ENCODE measurements around the gene HNRNPD. TPM values are rescaled to one million over a fixed set of nuclear protein-coding genes. Genes with fewer than 3 reads are reported as not detected.
"Not testable (repeated sequence)": the region's sequence is repeated elsewhere in the genome, so short reads cannot be mapped to it uniquely, and the experiment has no call there.

HNRNPD gene
- total and polyA plus RNA-seq, 10 of the 15 experiments (the other 5 are each of a cell fraction or from before 2014, with no cell fraction given): 76.6 to 882 (median 265) TPM

DNA sequence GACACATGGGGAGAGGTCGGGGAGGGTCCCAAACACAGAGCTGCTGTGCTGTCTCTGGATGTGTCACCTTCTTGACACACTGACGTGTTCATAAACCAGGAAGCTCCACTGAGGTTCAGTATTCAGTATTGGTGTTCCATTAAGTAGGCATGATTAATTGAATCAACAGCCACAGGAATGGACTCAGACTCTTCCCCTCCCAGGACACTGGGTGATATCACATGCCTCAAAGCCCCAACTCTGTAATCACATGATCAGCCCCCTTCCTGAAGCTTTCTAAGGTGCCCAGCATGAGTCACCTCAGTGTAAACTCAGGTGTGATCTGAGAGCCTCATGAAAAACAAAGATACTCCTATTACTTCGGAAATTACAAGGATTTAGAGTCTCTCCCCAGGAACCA lies 21.1 kb upstream of the HNRNPD start (continued):
- TF ChIP-seq, protein P1, sequence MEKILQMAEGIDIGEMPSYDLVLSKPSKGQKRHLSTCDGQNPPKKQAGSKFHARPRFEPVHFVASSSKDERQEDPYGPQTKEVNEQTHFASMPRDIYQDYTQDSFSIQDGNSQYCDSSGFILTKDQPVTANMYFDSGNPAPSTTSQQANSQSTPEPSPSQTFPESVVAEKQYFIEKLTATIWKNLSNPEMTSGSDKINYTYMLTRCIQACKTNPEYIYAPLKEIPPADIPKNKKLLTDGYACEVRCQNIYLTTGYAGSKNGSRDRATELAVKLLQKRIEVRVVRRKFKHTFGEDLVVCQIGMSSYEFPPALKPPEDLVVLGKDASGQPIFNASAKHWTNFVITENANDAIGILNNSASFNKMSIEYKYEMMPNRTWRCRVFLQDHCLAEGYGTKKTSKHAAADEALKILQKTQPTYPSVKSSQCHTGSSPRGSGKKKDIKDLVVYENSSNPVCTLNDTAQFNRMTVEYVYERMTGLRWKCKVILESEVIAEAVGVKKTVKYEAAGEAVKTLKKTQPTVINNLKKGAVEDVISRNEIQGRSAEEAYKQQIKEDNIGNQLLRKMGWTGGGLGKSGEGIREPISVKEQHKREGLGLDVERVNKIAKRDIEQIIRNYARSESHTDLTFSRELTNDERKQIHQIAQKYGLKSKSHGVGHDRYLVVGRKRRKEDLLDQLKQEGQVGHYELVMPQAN (conservative IDR thresholded peaks at IDR 0.05): no peak
- no peak for TF ChIP-seq EZH2 (IDR thresholded peaks at IDR 0.05; ENCODE audit: borderline replicate concordance, control insufficient read depth, low read depth, low read length)
- no peak for TF ChIP-seq WRNIP1 (IDR thresholded peaks at IDR 0.05; ENCODE audit: borderline replicate concordance, low read depth, low read length)

DNA sequence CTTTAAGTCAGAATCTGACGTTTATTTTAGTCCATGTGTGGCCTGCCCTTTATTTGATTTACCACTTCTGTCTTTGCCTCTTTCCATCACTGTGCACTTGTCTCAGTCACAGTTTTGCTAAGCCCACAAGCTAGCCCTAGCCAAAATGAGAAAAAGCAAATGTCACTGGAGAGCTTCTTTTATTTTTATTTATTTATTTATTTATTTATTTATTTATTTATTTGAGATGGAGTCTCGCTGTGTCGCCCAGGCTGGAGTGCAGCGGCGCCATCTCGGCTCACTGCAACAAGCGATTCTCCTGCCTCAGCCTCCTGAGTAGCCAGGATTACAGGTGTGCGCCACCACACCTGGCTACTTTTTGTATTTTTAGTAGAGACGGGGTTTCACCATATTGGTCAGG lies 16.3 kb upstream of the HNRNPD start:
- SMC1A ChIA-PET (ENCODE audit: uncharacterized antibody, unreplicated experiment): interaction anchor here (0.8 kb wide), 1 partner anchor 29 kb away, joined by 3 read pairs; no protein-coding TSS in a partner anchor
- RAD21 ChIA-PET (ENCODE audit: unreplicated experiment); DNase-seq (ENCODE audit: low read depth, low spot score); POLR2A ChIA-PET; FAIRE-seq; H3K9me3 ChIP-seq (replicated peaks; ENCODE audit: control insufficient read depth, insufficient read depth, low read length); H4K20me1 ChIP-seq (ENCODE audit: control insufficient read depth, insufficient read depth); H3K36me3 ChIP-seq (ENCODE audit: control insufficient read depth in 2 of 2, insufficient read depth in 2 of 2, low read length in 1 of 2); H3K27ac ChIP-seq (ENCODE audit: control insufficient read depth, insufficient read depth); CTCF ChIA-PET; BruUV-seq (replicated peaks); H3K9ac ChIP-seq (ENCODE audit: control insufficient read depth, insufficient read depth, low read length); H3K4me3 ChIP-seq; H3K4me2 ChIP-seq (ENCODE audit: control insufficient read depth, insufficient read depth); in situ Hi-C loops (cut with MboI); H2AFZ ChIP-seq (ENCODE audit: control insufficient read depth, low read depth, low read length); H3K27me3 ChIP-seq (replicated peaks in 1 of 2; ENCODE audit: control insufficient read depth in 2 of 2, insufficient read depth in 2 of 2, low read length in 1 of 2); H3K4me1 ChIP-seq (ENCODE audit: control insufficient read depth, insufficient read depth, low read length); H3K79me2 ChIP-seq (ENCODE audit: control insufficient read depth, insufficient read depth, low read length); ATAC-seq; intact Hi-C loops (cut with micrococcal nuclease; ENCODE audit: unreplicated experiment): not testable (repeated sequence)
- WGBS (ENCODE audit: insufficient coverage, insufficient replicate concordance, low lambda C conversion rate, missing lambda C conversion rate): 84% methylated on average over 9 of the region's 9 CpGs
